SK-N-SH (cell line): ENCODE data around the gene HSPB9.

Experiments
- EP300 ChIP-seq, 2 experiments: IDR thresholded peaks; 2 replicates each; pipeline versions ENCODE4 v1.4.0 to v1.6.1; 2012; ENCODE audit warnings: borderline replicate concordance in 1 of 2, low read depth in 1 of 2, low read length in 1 of 2
- GABPA ChIP-seq: IDR thresholded peaks from 2 replicates; pipeline ENCODE4 v1.4.0; 2012; ENCODE audit warnings: low read depth, mild to moderate bottlenecking
- IRF3 ChIP-seq: fragments of 150-350 bp; IDR thresholded peaks from 2 replicates; pipeline ENCODE4 v1.6.1; 2016; ENCODE audit warnings: mild to moderate bottlenecking, low read depth, low read length
- MXI1 ChIP-seq: IDR thresholded peaks from 2 replicates; pipeline ENCODE4 v1.6.1; 2012; ENCODE audit warnings: mild to moderate bottlenecking, low read depth, low read length, improper control_type of control experiment
- RFX5 ChIP-seq: IDR thresholded peaks from 2 replicates; pipeline ENCODE4 v1.6.1; 2012; ENCODE audit warnings: mild to moderate bottlenecking, improper control_type of control experiment, low read length
- SMC3 ChIP-seq: IDR thresholded peaks from 2 replicates; pipeline ENCODE4 v1.6.1; 2012; ENCODE audit warnings: low read depth, low read length, improper control_type of control experiment
- TAF1 ChIP-seq: IDR thresholded peaks from 2 replicates; pipeline ENCODE4 v1.6.1; 2012; ENCODE audit warnings: low read depth, mild to moderate bottlenecking, low read length, moderate library complexity, borderline replicate concordance
- TF ChIP-seq, protein P1 (sequence below): fragments of 200-600 bp; sonication (generic); IDR thresholded peaks from 2 replicates; pipeline ENCODE4 v1.6.1; 2017; ENCODE audit warnings: antibody characterized with exemption, mild to moderate bottlenecking, moderate library complexity
- TF ChIP-seq, protein P2 (sequence below): IDR thresholded peaks from 2 replicates; pipeline ENCODE4 v1.6.1; 2012; ENCODE audit warnings: mild to moderate bottlenecking, low read depth, low read length, moderate library complexity

GRCh38 chr17:42124256-42124655, 1.7 kb downstream of the HSPB9 start:
- TF ChIP-seq, protein P1, sequence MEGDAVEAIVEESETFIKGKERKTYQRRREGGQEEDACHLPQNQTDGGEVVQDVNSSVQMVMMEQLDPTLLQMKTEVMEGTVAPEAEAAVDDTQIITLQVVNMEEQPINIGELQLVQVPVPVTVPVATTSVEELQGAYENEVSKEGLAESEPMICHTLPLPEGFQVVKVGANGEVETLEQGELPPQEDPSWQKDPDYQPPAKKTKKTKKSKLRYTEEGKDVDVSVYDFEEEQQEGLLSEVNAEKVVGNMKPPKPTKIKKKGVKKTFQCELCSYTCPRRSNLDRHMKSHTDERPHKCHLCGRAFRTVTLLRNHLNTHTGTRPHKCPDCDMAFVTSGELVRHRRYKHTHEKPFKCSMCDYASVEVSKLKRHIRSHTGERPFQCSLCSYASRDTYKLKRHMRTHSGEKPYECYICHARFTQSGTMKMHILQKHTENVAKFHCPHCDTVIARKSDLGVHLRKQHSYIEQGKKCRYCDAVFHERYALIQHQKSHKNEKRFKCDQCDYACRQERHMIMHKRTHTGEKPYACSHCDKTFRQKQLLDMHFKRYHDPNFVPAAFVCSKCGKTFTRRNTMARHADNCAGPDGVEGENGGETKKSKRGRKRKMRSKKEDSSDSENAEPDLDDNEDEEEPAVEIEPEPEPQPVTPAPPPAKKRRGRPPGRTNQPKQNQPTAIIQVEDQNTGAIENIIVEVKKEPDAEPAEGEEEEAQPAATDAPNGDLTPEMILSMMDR: no peak
- TF ChIP-seq SMC3 (no peak), TAF1 (no peak), IRF3 (no peak), MXI1 (no peak), GABPA (no peak), RFX5 (no peak), EP300 (IDR thresholded peaks at IDR 0.05; ENCODE audit: borderline replicate concordance in 1 of 2, low read depth in 1 of 2, low read length in 1 of 2) (no peak)
- TF ChIP-seq, protein P2, sequence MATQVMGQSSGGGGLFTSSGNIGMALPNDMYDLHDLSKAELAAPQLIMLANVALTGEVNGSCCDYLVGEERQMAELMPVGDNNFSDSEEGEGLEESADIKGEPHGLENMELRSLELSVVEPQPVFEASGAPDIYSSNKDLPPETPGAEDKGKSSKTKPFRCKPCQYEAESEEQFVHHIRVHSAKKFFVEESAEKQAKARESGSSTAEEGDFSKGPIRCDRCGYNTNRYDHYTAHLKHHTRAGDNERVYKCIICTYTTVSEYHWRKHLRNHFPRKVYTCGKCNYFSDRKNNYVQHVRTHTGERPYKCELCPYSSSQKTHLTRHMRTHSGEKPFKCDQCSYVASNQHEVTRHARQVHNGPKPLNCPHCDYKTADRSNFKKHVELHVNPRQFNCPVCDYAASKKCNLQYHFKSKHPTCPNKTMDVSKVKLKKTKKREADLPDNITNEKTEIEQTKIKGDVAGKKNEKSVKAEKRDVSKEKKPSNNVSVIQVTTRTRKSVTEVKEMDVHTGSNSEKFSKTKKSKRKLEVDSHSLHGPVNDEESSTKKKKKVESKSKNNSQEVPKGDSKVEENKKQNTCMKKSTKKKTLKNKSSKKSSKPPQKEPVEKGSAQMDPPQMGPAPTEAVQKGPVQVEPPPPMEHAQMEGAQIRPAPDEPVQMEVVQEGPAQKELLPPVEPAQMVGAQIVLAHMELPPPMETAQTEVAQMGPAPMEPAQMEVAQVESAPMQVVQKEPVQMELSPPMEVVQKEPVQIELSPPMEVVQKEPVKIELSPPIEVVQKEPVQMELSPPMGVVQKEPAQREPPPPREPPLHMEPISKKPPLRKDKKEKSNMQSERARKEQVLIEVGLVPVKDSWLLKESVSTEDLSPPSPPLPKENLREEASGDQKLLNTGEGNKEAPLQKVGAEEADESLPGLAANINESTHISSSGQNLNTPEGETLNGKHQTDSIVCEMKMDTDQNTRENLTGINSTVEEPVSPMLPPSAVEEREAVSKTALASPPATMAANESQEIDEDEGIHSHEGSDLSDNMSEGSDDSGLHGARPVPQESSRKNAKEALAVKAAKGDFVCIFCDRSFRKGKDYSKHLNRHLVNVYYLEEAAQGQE: no peak
